Activated CD4-positive, alpha-beta T cell treated with anti-CD3 and anti-CD28 coated beads, Interleukin-2, amount 50 U/mL, for 16 hours (primary cell): Measurements from ENCODE around the gene VWA3A.
"Not testable (repeated sequence)": the region's sequence is repeated elsewhere in the genome, so short reads cannot be mapped to it uniquely, and the experiment has no call there.

Experiments used
- DNase-seq: peaks from one replicate; pipeline ENCODE4 v3.0.0-alpha.2; 2020

The VWA3A gene

GRCh38 chr16:22088642-22089041 is 3.7 kb upstream of the VWA3A start:
- DNase-seq: no peak

GRCh38 chr16:22089910-22090309 is 2.4 kb upstream of the VWA3A start:
- no peak for DNase-seq

- DNase-seq: no peak
These were observed 620 bp upstream of the VWA3A start for GRCh38 chr16:22091721-22092120.

- DNase-seq: no peak
These were observed 990 bp downstream of the VWA3A start for GRCh38 chr16:22093331-22093730.

GRCh38 chr16:22093996-22094395 is 1.7 kb downstream of the VWA3A start:
- DNase-seq: no peak

- DNase-seq: peak; percentile 58
These were observed 6.3 kb downstream of the VWA3A start for GRCh38 chr16:22098405-22099255.

- no peak for DNase-seq
These were observed 7.1 kb downstream of the VWA3A start for GRCh38 chr16:22099256-22099975.

GRCh38 chr16:22103441-22103840 is 11.1 kb downstream of the VWA3A start:
- DNase-seq: no peak

- DNase-seq: no peak
These were observed 17.0 kb downstream of the VWA3A start for GRCh38 chr16:22109258-22109898.

- not testable (repeated sequence) for DNase-seq
These were observed 19.3 kb downstream of the VWA3A start for GRCh38 chr16:22111629-22112028.

- no peak for DNase-seq
These were observed 23.9 kb downstream of the VWA3A start for GRCh38 chr16:22116095-22116700.

- no peak for DNase-seq
These were observed 25.3 kb downstream of the VWA3A start for GRCh38 chr16:22117609-22118008.

GRCh38 chr16:22120440-22120839 is 28.1 kb downstream of the VWA3A start:
- DNase-seq: no peak

GRCh38 chr16:22122239-22122638 is 29.9 kb downstream of the VWA3A start:
- no peak for DNase-seq

GRCh38 chr16:22123146-22123545 is 30.8 kb downstream of the VWA3A start:
- DNase-seq: no peak

GRCh38 chr16:22123759-22124490 is 31.6 kb downstream of the VWA3A start:
- no peak for DNase-seq

- no peak for DNase-seq
These were observed 32.4 kb downstream of the VWA3A start for GRCh38 chr16:22124583-22125284.

- DNase-seq: no peak
These were observed 33.8 kb downstream of the VWA3A start for GRCh38 chr16:22126037-22126558.

GRCh38 chr16:22128537-22128936 is 36.2 kb downstream of the VWA3A start:
- DNase-seq: not testable (repeated sequence)

- DNase-seq: no peak
These were observed 38.2 kb downstream of the VWA3A start for GRCh38 chr16:22130528-22130927.

- DNase-seq: no peak
These were observed 40.5 kb downstream of the VWA3A start for GRCh38 chr16:22132801-22133200.

GRCh38 chr16:22138482-22138881 is 46.1 kb downstream of the VWA3A start:
- DNase-seq: no peak
